Measurements from ENCODE around the gene MBNL1.
"Not testable (repeated sequence)": the region's sequence is repeated elsewhere in the genome, so short reads cannot be mapped to it uniquely, and the experiment has no call there.

MBNL1 gene

GRCh38 chr3:152362086-152362485 lies 93.4 kb downstream of the MBNL1 start:
- Histone ChIP-seq H3K36me3 (ENCODE audit: control insufficient read depth, insufficient read depth, low read length) (peaks cover 2% of the 10 kb centered on the region; the same call in 1 of the 2 replicates), H3K27me3 (replicated peaks; ENCODE audit: control insufficient read depth, insufficient read depth, low read length) (no peaks in the 10 kb centered on the region), H3K4me3 (replicated peaks; ENCODE audit: low read depth, low read length) (no peak overlapping the region)
- DNase-seq (ENCODE audit: extremely low read depth, insufficient read length), result no peak
- TF ChIP-seq CTCF (IDR thresholded peaks at IDR 0.05; ENCODE audit: insufficient read depth, low read length, poor library complexity, severe bottlenecking), result no peak

GRCh38 chr3:152364237-152364636 lies 95.5 kb downstream of the MBNL1 start:
- no peak overlapping the region for H3K4me3 ChIP-seq (replicated peaks; ENCODE audit: low read depth, low read length)
- TF ChIP-seq CTCF (IDR thresholded peaks at IDR 0.05; ENCODE audit: insufficient read depth, low read length, poor library complexity, severe bottlenecking), result no peak
- no peaks in the 10 kb centered on the region for H3K27me3 ChIP-seq (replicated peaks; ENCODE audit: control insufficient read depth, insufficient read depth, low read length)
- H3K36me3 ChIP-seq (ENCODE audit: control insufficient read depth, insufficient read depth, low read length), result peaks cover 2% of the 10 kb centered on the region; the same call in 1 of the 2 replicates
- DNase-seq (ENCODE audit: extremely low read depth, insufficient read length), result no peak

- Histone ChIP-seq H3K4me3 (replicated peaks; ENCODE audit: low read depth, low read length) (no peak overlapping the region), H3K27me3 (replicated peaks; ENCODE audit: control insufficient read depth, insufficient read depth, low read length) (no peaks in the 10 kb centered on the region), H3K36me3 (ENCODE audit: control insufficient read depth, insufficient read depth, low read length) (peaks cover 2% of the 10 kb centered on the region; the same call in 1 of the 2 replicates)
- no peak for DNase-seq (ENCODE audit: extremely low read depth, insufficient read length)
- TF ChIP-seq CTCF (IDR thresholded peaks at IDR 0.05; ENCODE audit: insufficient read depth, low read length, poor library complexity, severe bottlenecking), result no peak
These were observed 96.4 kb downstream of the MBNL1 start for GRCh38 chr3:152365126-152365525.

- peaks cover 2% of the 10 kb centered on the region; the same call in 1 of the 2 replicates for H3K36me3 ChIP-seq (ENCODE audit: control insufficient read depth, insufficient read depth, low read length)
- DNase-seq (ENCODE audit: extremely low read depth, insufficient read length), result no peak
- H3K4me3 ChIP-seq (replicated peaks; ENCODE audit: low read depth, low read length), result no peak overlapping the region
- TF ChIP-seq CTCF (IDR thresholded peaks at IDR 0.05; ENCODE audit: insufficient read depth, low read length, poor library complexity, severe bottlenecking), result no peak
- no peaks in the 10 kb centered on the region for H3K27me3 ChIP-seq (replicated peaks; ENCODE audit: control insufficient read depth, insufficient read depth, low read length)
These were observed 97.3 kb downstream of the MBNL1 start for GRCh38 chr3:152365766-152366593.

- H3K4me3 ChIP-seq (replicated peaks; ENCODE audit: low read depth, low read length); DNase-seq (ENCODE audit: extremely low read depth, insufficient read length); H3K36me3 ChIP-seq (ENCODE audit: control insufficient read depth, insufficient read depth, low read length); H3K27me3 ChIP-seq (replicated peaks; ENCODE audit: control insufficient read depth, insufficient read depth, low read length): not testable (repeated sequence)
These were observed 98.5 kb downstream of the MBNL1 start for GRCh38 chr3:152367192-152367591.

- H3K4me3 ChIP-seq (replicated peaks; ENCODE audit: low read depth, low read length); DNase-seq (ENCODE audit: extremely low read depth, insufficient read length); H3K27me3 ChIP-seq (replicated peaks; ENCODE audit: control insufficient read depth, insufficient read depth, low read length); H3K36me3 ChIP-seq (ENCODE audit: control insufficient read depth, insufficient read depth, low read length): not testable (repeated sequence)
These were observed 103.9 kb downstream of the MBNL1 start for GRCh38 chr3:152372633-152373032.
